Activated CD4-positive, alpha-beta T cell treated with anti-CD3 and anti-CD28 coated beads, Interleukin-2, amount 10 ng/mL, durations not matched to agents 7 days and 5 days (primary cell): ENCODE results near the gene BIN1. TPM values are rescaled to one million over a fixed set of nuclear protein-coding genes. Genes with fewer than 3 reads are reported as not detected.

Experiments used
- CTCF ChIA-PET: fragments of 350-600 bp; sonication (Branson Sonifier 250); formaldehyde crosslinking; loops from one replicate; lab custom pipeline; 2021; ENCODE audit warnings: antibody characterized with exemption; lab: Charles Lee
- POLR2A ChIA-PET: fragments of 350-600 bp; sonication (Branson Sonifier 250); formaldehyde crosslinking; loops from one replicate; lab custom pipeline; 2021; ENCODE audit warnings: antibody characterized with exemption; lab: Charles Lee
- DNase-seq: peaks from one replicate; pipeline ENCODE4 v3.0.0-alpha.2; 2020
- H3K27ac Mint-ChIP-seq: one replicate; pipeline ENCODE4 v1.8.0; 2021; ENCODE audit warnings: mild to moderate bottlenecking, moderate library complexity, mixed read lengths
- H3K27me3 Mint-ChIP-seq: one replicate; pipeline ENCODE4 v1.8.0; 2021; ENCODE audit warnings: mixed read lengths
- H3K36me3 Mint-ChIP-seq: one replicate; pipeline ENCODE4 v1.8.0; 2021; ENCODE audit warnings: low read depth, mixed read lengths
- H3K4me1 Mint-ChIP-seq: one replicate; pipeline ENCODE4 v1.8.0; 2021; ENCODE audit warnings: mixed read lengths
- H3K4me3 Mint-ChIP-seq: one replicate; pipeline ENCODE4 v1.8.0; 2021; ENCODE audit warnings: mild to moderate bottlenecking, moderate library complexity, mixed read lengths
- H3K9me3 Mint-ChIP-seq: one replicate; pipeline ENCODE4 v1.8.0; 2021; ENCODE audit warnings: mixed read lengths
- total RNA-seq, 2 experiments: library from RNA; stranded (reverse); gene quantifications; one replicate each; pipeline ENCODE4 v1.2.3, GENCODE V29; 2021

The BIN1 gene
- total RNA-seq, 2 experiments from 2014 or later = 140 to 148 TPM

DNA sequence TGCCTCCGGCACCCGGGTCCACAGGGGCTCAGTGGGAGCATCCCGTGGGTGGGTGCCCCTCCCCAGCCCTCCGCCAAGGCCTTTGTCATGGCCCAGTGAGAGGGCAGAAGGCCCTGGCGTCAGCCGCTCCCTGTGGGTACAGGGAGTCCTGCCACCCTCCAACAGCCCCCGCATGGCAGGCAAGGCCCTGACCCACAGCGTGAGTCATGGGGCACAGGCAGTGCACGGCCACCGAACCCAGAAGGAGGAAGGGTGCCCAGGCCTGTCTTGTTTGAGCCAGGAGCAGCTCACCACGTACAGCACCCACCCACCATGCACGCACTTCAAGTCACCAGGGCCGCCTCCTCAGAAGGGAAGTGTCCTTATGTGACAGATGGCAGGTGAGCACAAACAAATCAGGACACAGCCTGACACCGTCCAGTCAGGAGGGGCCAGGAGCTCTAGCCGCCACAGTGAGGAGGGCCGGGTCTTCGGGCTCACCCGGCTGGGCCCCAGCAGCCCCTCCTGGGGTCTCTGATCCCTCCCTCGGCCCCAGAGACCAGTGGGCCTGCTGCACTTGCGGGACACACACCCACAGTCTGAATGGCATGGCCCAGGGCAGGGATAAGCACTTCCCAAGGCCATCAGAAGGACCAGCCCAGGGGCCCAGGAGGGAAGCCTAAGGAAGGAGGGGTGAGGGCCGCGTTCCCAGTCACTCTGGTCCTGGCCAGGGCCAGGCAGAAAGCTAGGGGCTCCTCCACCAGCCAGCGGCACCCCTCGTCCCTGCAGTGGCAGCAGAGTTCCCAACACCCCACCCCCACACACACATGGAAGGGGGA is 25.8 kb downstream of the BIN1 start:
- peak overlapping the region; percentile 88 for H3K4me3 Mint-ChIP-seq
- ChIA-PET POLR2A (no interaction called here), CTCF (interaction anchor here (0.6 to 11.3 kb wide), 6 partner anchors 8 to 97 kb away, joined by 3 to 101 read pairs (median 3); no protein-coding TSS in a partner anchor)
- peaks cover 84% of the 10 kb centered on the region for H3K4me1 Mint-ChIP-seq
- peaks cover 6% of the 10 kb centered on the region for H3K9me3 Mint-ChIP-seq
- peaks cover 23% of the 10 kb centered on the region for H3K36me3 Mint-ChIP-seq
- H3K27ac Mint-ChIP-seq = peak overlapping the region; percentile 92
- no peaks in the 10 kb centered on the region for H3K27me3 Mint-ChIP-seq
- peak; percentile 57 for DNase-seq

DNA sequence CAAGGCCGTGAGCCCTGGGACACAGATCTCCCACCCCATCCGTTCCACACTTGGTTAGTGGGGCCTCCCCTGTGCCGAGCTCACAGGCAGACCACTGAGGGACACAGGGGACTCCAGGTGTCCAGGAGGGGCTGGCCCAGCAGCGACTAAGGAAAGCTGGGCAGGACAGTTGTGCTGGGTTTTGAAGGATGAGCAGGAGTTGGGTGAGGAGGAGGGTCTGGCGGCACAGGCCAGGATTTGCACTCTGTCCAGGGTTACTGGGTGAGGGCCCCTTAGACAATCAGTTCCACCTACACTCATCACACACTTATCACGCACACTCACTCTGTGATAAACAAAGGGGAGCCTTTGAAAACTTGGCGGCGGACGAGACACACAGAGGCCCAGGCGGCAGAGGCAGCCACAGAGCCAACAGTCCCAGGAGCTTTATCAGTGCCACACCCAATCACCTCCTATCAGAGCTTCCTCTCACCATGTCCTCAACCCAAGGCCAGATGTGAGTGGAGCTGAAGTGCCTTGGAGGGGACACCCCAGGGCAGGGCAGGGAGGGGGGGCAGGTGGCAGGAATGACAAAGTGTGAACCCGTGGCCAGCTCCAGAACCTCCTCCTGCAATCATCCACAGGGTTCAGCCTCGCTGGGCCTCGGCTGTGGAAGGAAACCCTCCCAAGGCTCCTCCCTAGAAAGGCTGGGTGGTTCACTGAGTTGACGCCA is 26.6 kb downstream of the BIN1 start:
- peaks cover 6% of the 10 kb centered on the region for H3K9me3 Mint-ChIP-seq
- ChIA-PET CTCF (interaction anchor here (0.6 to 11.3 kb wide), 6 partner anchors 9 to 97 kb away, joined by 3 to 101 read pairs (median 3); no protein-coding TSS in a partner anchor), POLR2A (no interaction called here)
- peaks cover 80% of the 10 kb centered on the region for H3K4me1 Mint-ChIP-seq
- peak overlapping the region; percentile 92 for H3K27ac Mint-ChIP-seq
- DNase-seq = peak; percentile 56
- peak overlapping the region; percentile 88 for H3K4me3 Mint-ChIP-seq
- peaks cover 23% of the 10 kb centered on the region for H3K36me3 Mint-ChIP-seq
- no peaks in the 10 kb centered on the region for H3K27me3 Mint-ChIP-seq

DNA sequence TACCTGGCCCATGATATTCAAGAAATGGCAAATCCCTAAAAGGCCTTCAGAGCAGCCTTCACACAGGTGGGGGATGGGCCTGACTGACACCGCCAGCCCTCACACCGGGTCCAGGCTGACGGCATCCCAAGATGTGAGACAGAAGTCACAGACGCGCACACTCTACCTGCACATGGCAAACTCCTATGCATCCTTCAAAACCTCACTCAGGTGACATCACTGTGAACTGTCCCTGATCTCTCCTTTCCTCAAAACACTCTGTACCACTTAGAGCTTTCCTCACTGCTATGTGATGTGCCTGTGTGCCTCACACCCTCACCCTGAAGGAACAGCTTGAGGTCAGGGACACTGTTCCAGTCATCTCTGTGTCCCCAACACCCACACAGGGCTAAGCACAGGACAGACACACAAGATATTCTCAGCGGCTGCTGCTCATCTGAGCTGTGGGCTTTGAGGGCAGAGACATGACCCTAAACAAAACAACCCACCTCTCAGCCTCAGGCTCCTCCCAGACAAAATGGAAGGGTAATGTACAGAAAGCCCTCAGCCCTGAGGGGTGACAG is 27.5 kb downstream of the BIN1 start:
- peak overlapping the region; percentile 92 for H3K27ac Mint-ChIP-seq
- peaks cover 25% of the 10 kb centered on the region for H3K36me3 Mint-ChIP-seq
- H3K27me3 Mint-ChIP-seq = no peaks in the 10 kb centered on the region
- H3K9me3 Mint-ChIP-seq = peaks cover 6% of the 10 kb centered on the region
- ChIA-PET CTCF (interaction anchor here (11.3 kb wide), 1 partner anchor 11 kb away, joined by 101 read pairs; no protein-coding TSS in a partner anchor), POLR2A (no interaction called here)
- no peak for DNase-seq
- peaks cover 71% of the 10 kb centered on the region for H3K4me1 Mint-ChIP-seq
- H3K4me3 Mint-ChIP-seq = peak overlapping the region; percentile 88

DNA sequence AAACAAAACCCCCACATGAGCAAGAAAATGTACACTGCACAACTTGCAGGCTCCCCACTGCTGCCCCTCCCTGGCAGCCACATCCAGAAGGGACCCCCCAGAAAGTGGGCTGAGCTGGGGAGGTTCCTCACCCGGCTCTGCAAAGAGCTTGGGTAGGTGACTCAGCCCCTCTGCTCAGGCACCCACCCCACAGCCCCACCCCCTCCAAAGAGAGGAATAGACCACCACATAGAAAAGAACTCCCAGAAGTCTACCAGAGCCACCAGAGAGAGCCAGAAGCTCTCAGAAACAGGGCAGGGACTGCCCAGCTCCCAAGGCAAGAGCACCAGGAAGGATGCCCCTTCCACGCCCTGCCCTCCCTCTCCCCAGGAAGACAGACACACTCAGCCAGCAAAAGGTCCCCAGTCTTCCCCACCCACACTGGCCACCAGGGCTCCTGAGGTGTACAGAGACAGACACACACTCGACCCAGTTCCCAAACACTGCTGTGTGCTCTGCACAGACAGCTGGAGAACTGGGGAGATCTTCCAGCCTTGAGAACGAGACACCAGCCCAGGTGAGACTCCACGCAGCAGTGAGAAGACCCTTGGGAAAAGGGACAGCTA is 28.2 kb downstream of the BIN1 start:
- Mint-ChIP-seq H3K27ac (peak overlapping the region; percentile 92), H3K27me3 (no peaks in the 10 kb centered on the region), H3K4me3 (peak overlapping the region; percentile 88), H3K9me3 (peaks cover 6% of the 10 kb centered on the region), H3K4me1 (peaks cover 67% of the 10 kb centered on the region), H3K36me3 (peaks cover 26% of the 10 kb centered on the region)
- no peak for DNase-seq
- ChIA-PET CTCF (interaction anchor here (11.3 kb wide), 1 partner anchor 10 kb away, joined by 101 read pairs; no protein-coding TSS in a partner anchor), POLR2A (no interaction called here)

DNA sequence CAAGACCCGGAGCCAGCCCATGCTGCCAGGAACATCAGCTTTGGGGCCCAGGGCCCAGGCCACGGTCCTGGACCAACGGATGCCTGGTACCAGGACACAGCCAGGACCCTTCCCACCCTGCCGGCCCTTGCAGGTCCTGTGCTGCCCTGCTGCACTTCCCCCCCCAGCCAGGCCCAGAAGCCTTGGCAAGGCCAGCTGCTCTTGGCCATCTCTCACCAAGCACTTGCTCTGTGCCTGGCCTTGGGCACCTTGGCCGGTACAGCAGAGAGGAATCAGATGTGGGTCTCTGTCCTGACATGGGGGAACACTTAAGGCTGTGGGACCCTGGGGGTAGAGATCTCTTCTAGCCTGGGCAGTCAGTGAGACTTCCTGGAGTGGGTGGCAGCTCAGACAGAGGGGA is 28.9 kb downstream of the BIN1 start:
- Mint-ChIP-seq H3K4me3 (peak overlapping the region; percentile 4), H3K27me3 (no peaks in the 10 kb centered on the region), H3K9me3 (peaks cover 1% of the 10 kb centered on the region), H3K27ac (peak overlapping the region; percentile 73), H3K4me1 (peaks cover 59% of the 10 kb centered on the region), H3K36me3 (peaks cover 26% of the 10 kb centered on the region)
- ChIA-PET CTCF (interaction anchor here (11.3 kb wide), 1 partner anchor 10 kb away, joined by 101 read pairs; no protein-coding TSS in a partner anchor), POLR2A (no interaction called here)
- no peak for DNase-seq

DNA sequence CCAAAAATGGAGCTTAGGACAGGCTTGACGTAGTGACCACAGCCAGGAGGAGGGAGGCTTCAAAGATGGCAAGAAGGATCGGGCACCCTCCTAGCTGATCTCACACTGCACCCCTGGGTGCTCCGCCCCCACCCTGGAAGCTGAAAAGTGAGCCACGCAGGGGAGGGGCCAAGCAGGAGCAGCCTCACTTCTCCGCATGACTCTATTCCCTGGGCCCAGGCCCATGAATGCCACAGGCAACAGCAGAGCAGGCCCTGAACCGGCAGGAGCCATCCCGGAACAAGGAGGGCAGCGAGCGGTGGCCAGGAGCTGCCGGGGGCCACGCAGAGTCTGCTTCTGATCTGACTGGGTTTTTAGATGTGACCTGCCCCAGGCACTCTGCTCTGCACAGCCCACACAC is 30.0 kb downstream of the BIN1 start:
- ChIA-PET POLR2A (no interaction called here), CTCF (interaction anchor here (11.3 kb wide), 1 partner anchor 9 kb away, joined by 101 read pairs; no protein-coding TSS in a partner anchor)
- no peak overlapping the region for H3K4me3 Mint-ChIP-seq
- H3K27ac Mint-ChIP-seq = peak overlapping the region; percentile 63
- no peaks in the 10 kb centered on the region for H3K27me3 Mint-ChIP-seq
- H3K36me3 Mint-ChIP-seq = peaks cover 27% of the 10 kb centered on the region
- no peak for DNase-seq
- no peaks in the 10 kb centered on the region for H3K9me3 Mint-ChIP-seq
- H3K4me1 Mint-ChIP-seq = peaks cover 48% of the 10 kb centered on the region

DNA sequence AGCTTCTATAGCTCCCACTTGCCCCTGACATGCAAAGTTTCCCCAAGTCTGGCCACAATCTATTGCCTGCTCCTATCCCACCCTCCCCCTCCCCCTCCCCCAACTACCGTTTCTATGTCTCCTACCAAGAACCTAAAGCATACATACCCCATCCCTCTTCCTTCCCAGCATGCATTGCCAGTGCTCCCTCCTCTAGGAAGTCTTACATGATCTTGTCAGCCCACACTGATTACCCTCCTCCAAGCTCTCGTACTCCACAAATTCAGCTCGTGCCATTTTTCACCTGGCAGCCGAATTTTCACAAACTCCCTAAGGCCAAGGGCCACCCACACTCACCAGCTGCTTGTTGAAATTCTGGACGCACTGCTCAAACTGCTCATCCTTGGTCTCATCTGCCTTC is 30.7 kb downstream of the BIN1 start:
- Mint-ChIP-seq H3K27ac (no peak overlapping the region), H3K9me3 (no peaks in the 10 kb centered on the region), H3K27me3 (no peaks in the 10 kb centered on the region), H3K4me3 (no peak overlapping the region), H3K4me1 (peaks cover 44% of the 10 kb centered on the region), H3K36me3 (peaks cover 26% of the 10 kb centered on the region)
- ChIA-PET POLR2A (no interaction called here), CTCF (interaction anchor here (11.3 kb wide), 1 partner anchor 8 kb away, joined by 101 read pairs; no protein-coding TSS in a partner anchor)
- no peak for DNase-seq

DNA sequence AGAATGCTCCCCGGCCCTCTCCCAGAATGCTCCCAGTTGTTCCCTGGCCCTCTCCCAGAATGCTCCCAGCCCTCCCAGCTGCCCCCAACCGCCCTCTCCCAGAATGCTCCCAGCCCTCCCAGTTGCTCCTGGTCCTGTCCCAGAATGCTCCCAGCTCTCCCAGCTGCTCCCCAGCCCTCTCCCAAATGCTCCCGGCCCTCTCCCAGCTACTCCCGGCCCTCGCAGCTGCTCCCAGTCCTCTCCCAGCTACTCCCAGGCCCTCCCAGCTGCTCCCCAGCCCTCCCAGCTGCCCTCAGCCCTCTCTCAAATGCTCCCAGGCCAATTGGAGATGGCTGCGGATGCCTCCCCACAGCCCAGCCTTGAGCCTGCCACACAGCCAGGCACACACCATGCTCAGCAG is 31.1 kb downstream of the BIN1 start:
- POLR2A ChIA-PET = no interaction called here
- no peak for DNase-seq
- Mint-ChIP-seq H3K4me1 (peaks cover 46% of the 10 kb centered on the region), H3K27me3 (no peaks in the 10 kb centered on the region), H3K9me3 (no peaks in the 10 kb centered on the region), H3K4me3 (no peak overlapping the region), H3K27ac (no peak overlapping the region), H3K36me3 (peaks cover 30% of the 10 kb centered on the region)
- CTCF ChIA-PET = interaction anchor here (0.8 to 11.3 kb wide), 2 partner anchors 7 to 39 kb away, joined by 3 to 101 read pairs; no protein-coding TSS in a partner anchor

DNA sequence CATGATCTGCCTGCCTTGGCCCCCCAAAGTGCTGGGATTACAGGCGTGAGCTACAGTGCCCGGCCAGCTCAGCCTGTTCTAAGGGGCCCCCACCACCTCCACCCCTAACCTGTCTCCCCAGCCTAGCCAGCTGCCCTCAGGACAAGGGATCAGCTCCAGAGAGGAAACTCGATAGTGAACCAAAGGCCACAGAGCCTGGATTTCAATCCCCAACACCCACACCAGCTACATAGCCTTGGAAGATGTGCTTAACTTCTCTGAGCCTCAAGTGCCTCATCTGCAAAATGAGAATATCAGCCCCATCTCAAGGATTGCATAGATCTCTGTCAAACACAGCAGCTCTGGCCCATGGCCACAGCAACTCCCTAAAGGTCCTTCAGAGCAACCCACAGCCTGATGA is 32.0 kb downstream of the BIN1 start:
- POLR2A ChIA-PET = no interaction called here
- CTCF ChIA-PET = interaction anchor here (0.8 to 11.3 kb wide), 3 partner anchors 7 to 40 kb away, joined by 3 to 101 read pairs (median 3); no protein-coding TSS in a partner anchor
- H3K4me1 Mint-ChIP-seq = peaks cover 40% of the 10 kb centered on the region
- no peak for DNase-seq
- no peaks in the 10 kb centered on the region for H3K27me3 Mint-ChIP-seq
- H3K36me3 Mint-ChIP-seq = peaks cover 31% of the 10 kb centered on the region
- peak overlapping the region; percentile 17 for H3K27ac Mint-ChIP-seq
- no peaks in the 10 kb centered on the region for H3K9me3 Mint-ChIP-seq
- no peak overlapping the region for H3K4me3 Mint-ChIP-seq

DNA sequence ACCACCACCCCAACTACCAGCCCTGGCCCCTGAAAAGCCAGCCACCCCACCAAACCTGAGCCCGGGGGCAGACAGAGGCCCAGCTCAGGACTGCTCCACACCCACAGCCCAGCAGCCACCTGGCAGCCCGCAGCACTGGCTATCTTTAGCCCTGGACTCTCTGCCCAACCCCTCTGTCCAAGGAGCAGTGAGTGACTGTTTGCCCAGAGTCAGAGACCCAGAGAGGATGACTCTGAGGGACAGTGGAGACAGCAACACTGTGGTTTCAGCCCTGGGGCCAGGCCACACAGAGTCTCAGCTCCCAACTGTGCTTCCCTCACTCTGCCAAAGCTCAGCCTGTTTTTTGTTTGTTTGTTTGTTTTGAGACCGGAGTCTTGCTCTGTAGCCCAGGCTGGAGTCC is 32.6 kb downstream of the BIN1 start:
- Mint-ChIP-seq H3K4me3 (no peak overlapping the region), H3K36me3 (peaks cover 31% of the 10 kb centered on the region), H3K27ac (peak overlapping the region; percentile 36), H3K4me1 (peaks cover 35% of the 10 kb centered on the region), H3K9me3 (no peaks in the 10 kb centered on the region), H3K27me3 (no peaks in the 10 kb centered on the region)
- POLR2A ChIA-PET = interaction anchor here (0.7 kb wide), 1 partner anchor 98 kb away, joined by 3 read pairs; no protein-coding TSS in a partner anchor
- DNase-seq = no peak
- CTCF ChIA-PET = interaction anchor here (1.1 kb wide), 1 partner anchor 11 kb away, joined by 3 read pairs; no protein-coding TSS in a partner anchor

DNA sequence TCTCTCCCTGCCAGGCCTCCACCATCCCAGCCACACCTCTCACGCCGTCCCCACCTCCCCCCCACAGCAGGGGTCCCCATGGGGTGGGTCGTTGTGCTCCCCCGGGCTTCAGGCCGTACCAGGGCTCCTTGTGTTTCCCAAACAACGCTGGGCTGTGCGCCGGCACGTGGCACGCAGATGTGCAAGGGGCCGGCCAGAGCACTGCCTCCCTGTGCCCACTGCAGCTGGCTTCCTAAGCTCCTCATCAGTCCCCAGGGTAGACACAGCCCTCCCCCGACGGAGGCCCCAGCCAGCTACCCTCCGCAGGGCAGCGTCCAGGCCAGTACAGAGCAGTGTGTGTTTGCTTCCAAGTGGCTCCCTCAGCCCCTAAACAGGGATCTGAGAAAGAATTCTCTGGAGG is 34.0 kb downstream of the BIN1 start:
- ChIA-PET POLR2A (no interaction called here), CTCF (no interaction called here)
- no peaks in the 10 kb centered on the region for H3K9me3 Mint-ChIP-seq
- no peak overlapping the region for H3K27ac Mint-ChIP-seq
- no peak overlapping the region for H3K4me3 Mint-ChIP-seq
- no peaks in the 10 kb centered on the region for H3K27me3 Mint-ChIP-seq
- H3K36me3 Mint-ChIP-seq = peaks cover 30% of the 10 kb centered on the region
- H3K4me1 Mint-ChIP-seq = peaks cover 25% of the 10 kb centered on the region
- DNase-seq = no peak

DNA sequence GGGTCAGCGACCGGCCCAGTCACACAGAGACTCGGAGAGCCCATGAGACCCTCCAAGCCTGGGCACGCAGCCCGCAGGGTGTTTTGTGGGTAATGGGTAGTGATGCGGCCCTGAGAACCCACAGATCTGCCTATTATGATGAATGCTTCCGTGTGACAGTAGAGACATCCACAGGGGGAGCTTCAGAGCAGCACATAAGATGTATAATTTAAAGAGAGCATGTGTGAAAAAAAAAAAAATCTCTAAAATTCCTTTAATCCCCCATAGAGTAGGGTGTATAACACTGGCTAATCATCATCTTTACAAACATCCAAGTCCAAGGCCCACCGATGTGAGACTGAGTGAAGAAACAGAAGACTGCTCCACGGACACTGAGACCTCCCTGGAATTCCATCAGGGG is 34.6 kb downstream of the BIN1 start:
- DNase-seq = no peak
- Mint-ChIP-seq H3K27ac (no peak overlapping the region), H3K4me3 (no peak overlapping the region), H3K4me1 (peaks cover 26% of the 10 kb centered on the region), H3K9me3 (no peaks in the 10 kb centered on the region), H3K27me3 (no peaks in the 10 kb centered on the region), H3K36me3 (peaks cover 34% of the 10 kb centered on the region)
- CTCF ChIA-PET = interaction anchor here (8.2 kb wide), 1 partner anchor 8 kb away, joined by 101 read pairs; no protein-coding TSS in a partner anchor
- POLR2A ChIA-PET = no interaction called here
